Measurements from ENCODE around the gene DYRK4. TPM values are rescaled to one million over a fixed set of nuclear protein-coding genes. Genes with fewer than 3 reads are reported as not detected.
A peak's percentile ranks its signal among the peaks of the same experiment; 100 is the strongest.

DYRK4 gene
- total and polyA plus RNA-seq, 2 of the 4 experiments (the other 2 are of a cell fraction), result 44.6 to 71.6 TPM

GRCh38 chr12:4604684-4605193 lies 42.7 kb downstream of the DYRK4 start:
- Histone ChIP-seq H3K9me1 (ENCODE audit: insufficient read depth, low read length) (no peaks in the 10 kb centered on the region), H2BK5ac (ENCODE audit: low read depth, low read length, poor library complexity, severe bottlenecking) (peak overlapping the region; percentile 51), H3K23ac (ENCODE audit: low read depth, low read length) (peak overlapping the region; percentile 47; the same call in 1 of the 2 replicates), H2BK120ac (ENCODE audit: low read depth, low read length) (peak overlapping the region; percentile 43; the same call in 1 of the 2 replicates), H3K79me1 (ENCODE audit: low read depth in 1 of 2, low read length in 2 of 2) (peaks cover 15 to 31% of the 10 kb centered on the region in 2 experiments), H2BK20ac (ENCODE audit: low read depth, low read length) (no peak overlapping the region), H2BK15ac (ENCODE audit: low read depth, low read length) (no peak overlapping the region), H4K91ac (ENCODE audit: insufficient read depth, low read depth, low read length) (peak overlapping the region; percentile 63), H2AK9ac (replicated peaks; ENCODE audit: low read depth, low read length, poor library complexity) (peak overlapping the region; percentile 78), H3K27ac (ENCODE audit: insufficient read depth, low read length) (peak overlapping the region; percentile 65), H3K36me3 (ENCODE audit: control insufficient read depth, insufficient read depth, low read length) (no peaks in the 10 kb centered on the region), H3K9ac (ENCODE audit: low read depth, low read length) (peak overlapping the region; percentile 79), H3K27me3 (ENCODE audit: control insufficient read depth, insufficient read depth, low read length) (peaks cover 5% of the 10 kb centered on the region), H3K18ac (ENCODE audit: low read depth, low read length) (peak overlapping the region; percentile 55; the same call in 1 of the 2 replicates), H3K9me3 (ENCODE audit: control insufficient read depth, insufficient read depth, low read length) (no peaks in the 10 kb centered on the region), H3K4me3 (ENCODE audit: insufficient read depth, low read depth, low read length) (peak overlapping the region; percentile 81), H4K20me1 (ENCODE audit: insufficient read depth, low read length) (no peaks in the 10 kb centered on the region), H2AFZ (replicated peaks; ENCODE audit: low read length, poor library complexity) (peak overlapping the region; percentile 94), H3K14ac (replicated peaks; ENCODE audit: low read depth, low read length) (peak overlapping the region; percentile 87), H3K4me2 (ENCODE audit: low read depth, low read length) (peak overlapping the region; percentile 60), H2AK5ac (ENCODE audit: low read depth, low read length) (peak overlapping the region; percentile 37; the same call in 1 of the 2 replicates), H3K4me1 (ENCODE audit: control insufficient read depth, insufficient read depth, low read length) (peaks cover 3% of the 10 kb centered on the region), H4K8ac (ENCODE audit: low read depth in 2 of 2, low read length in 2 of 2) (peak overlapping the region; percentile 66 to 94), H4K5ac (ENCODE audit: low read depth, low read length) (peak overlapping the region; percentile 60), H3K4ac (ENCODE audit: low read depth, low read length) (peak overlapping the region; percentile 75), H3K56ac (ENCODE audit: extremely low read depth, insufficient read depth, low read length) (peak overlapping the region; percentile 47; the same call in 1 of the 2 replicates)
- WGBS, 2 experiments (ENCODE audit: extremely low coverage in 2 of 2, insufficient read length in 1 of 2), result 0% methylated on average over 6 of the region's 25 CpGs; no CpG with 5 or more reads in 1 of the 2 experiments
- in situ Hi-C loops (cut with MboI; ENCODE audit: low sequenced_read_pairs), result no loop called here
- ChIA-PET POLR2A (ENCODE audit: unreplicated experiment) (no interaction called here), CTCF (interaction anchor here (0.5 to 1.3 kb wide), 10 partner anchors 9 to 192 kb away, joined by 3 to 5 read pairs (median 3); no protein-coding TSS in a partner anchor)
- peak; percentile 100 for ATAC-seq (ENCODE audit: low read depth)
- BruUV-seq (replicated peaks), result no TSS peak
- intact Hi-C loops (cut with micrococcal nuclease), result loop anchor here (2.0 kb wide), 3 partner anchors 42 to 154 kb away; partner anchors contain the start of genes AKAP3, DYRK4 and NDUFA9
- peak; percentile 85 for DNase-seq
- dilution Hi-C loops (cut with HindIII; ENCODE audit: low sequenced_read_pairs, unreplicated experiment), result no loop called here
- TF ChIP-seq CEBPB (IDR thresholded peaks at IDR 0.05; ENCODE audit: low read depth, low read length) (peak; percentile 11; the same call in 1 of the 2 replicates), CTCF (conservative IDR thresholded peaks at IDR 0.05; ENCODE audit: low read depth, low read length) (peak; percentile 88), MAFK (IDR thresholded peaks at IDR 0.05; ENCODE audit: low read depth, low read length) (no peak), MXI1 (IDR thresholded peaks at IDR 0.05; ENCODE audit: borderline replicate concordance, low read depth, low read length) (peak; percentile 80), RAD21 (IDR thresholded peaks at IDR 0.05; ENCODE audit: low read length) (peak; percentile 60), CHD1 (IDR thresholded peaks at IDR 0.05; ENCODE audit: low read depth, low read length) (no peak), MAZ (IDR thresholded peaks at IDR 0.05; ENCODE audit: borderline replicate concordance, low read depth, low read length) (peak; percentile 72; the same call in 1 of the 2 replicates), ELK1 (IDR thresholded peaks at IDR 0.05; ENCODE audit: borderline replicate concordance, low read depth, low read length) (no peak)

Data from IMR-90 (cell line).